ENCODE results near the gene TSNAXIP1. TPM values are rescaled to one million over a fixed set of nuclear protein-coding genes. Genes with fewer than 3 reads are reported as not detected.
A peak's percentile ranks its signal among the peaks of the same experiment; 100 is the strongest.

TSNAXIP1 gene
- total and polyA plus RNA-seq, 3 donors from 2014 or later: 31.3 to 93.7 (median 40.4) TPM

- Histone ChIP-seq H3K4me1 (peaks cover 47% of the 10 kb centered on the region), H3K9me3 (no peaks in the 10 kb centered on the region), H3K27me3 (no peaks in the 10 kb centered on the region), H3K36me3 (ENCODE audit: low read depth, missing control alignments) (no peaks in the 10 kb centered on the region), H3K27ac (peak overlapping the region; percentile 89 to 99), H3K4me3 (peak overlapping the region; percentile 88)
- intact Hi-C loops (cut with DNase I; ENCODE audit: low total_unique reads): no loop called here
- no peak for DNase-seq
- WGBS, 2 donors: 5 to 7% methylated on average over 2 of the region's 2 CpGs
- no peak for TF ChIP-seq CTCF (IDR thresholded peaks at IDR 0.05)
- no peak for TF ChIP-seq POLR2A (IDR thresholded peaks at IDR 0.05)
Measured at GRCh38 chr16:67846063-67846319, 39.3 kb downstream of the TSNAXIP1 start.

- Histone ChIP-seq H3K27ac (peak within 1 kb of the TSS; percentile 89 to 99), H3K4me1 (peaks cover 47% of the 10 kb centered on the region), H3K27me3 (no peaks in the 10 kb centered on the region), H3K4me3 (peak within 1 kb of the TSS; percentile 88), H3K9me3 (no peaks in the 10 kb centered on the region), H3K36me3 (ENCODE audit: low read depth, missing control alignments) (no peaks in the 10 kb centered on the region)
- DNase-seq: peak; percentile 96
- TF ChIP-seq POLR2A (IDR thresholded peaks at IDR 0.05) (no peak), CTCF (IDR thresholded peaks at IDR 0.05) (peak in 2 of 3 experiments; percentile 9 to 18)
- intact Hi-C loops (cut with DNase I; ENCODE audit: low total_unique reads): no loop called here
- 1 to 6% methylated on average over 7 to 44 of the region's 57 CpGs for WGBS, 2 donors
Measured at GRCh38 chr16:67846320-67847063, 39.8 kb downstream of the TSNAXIP1 start, which contains the start of gene NUTF2. Gene NUTF2, plus strand, starts transcription at chr16:67846933. Its CDS starts 18,198 bp downstream, at chr16:67865131.

- Histone ChIP-seq H3K4me1 (peaks cover 47% of the 10 kb centered on the region), H3K36me3 (ENCODE audit: low read depth, missing control alignments) (no peaks in the 10 kb centered on the region), H3K9me3 (no peaks in the 10 kb centered on the region), H3K27me3 (no peaks in the 10 kb centered on the region), H3K27ac (peak within 1 kb of the TSS; percentile 89 to 99), H3K4me3 (peak within 1 kb of the TSS; percentile 88)
- intact Hi-C loops (cut with DNase I; ENCODE audit: low total_unique reads): no loop called here
- peak; percentile 70 for DNase-seq
- WGBS, 2 donors: 0 to 1% methylated on average over 2 to 36 of the region's 62 CpGs
- TF ChIP-seq POLR2A (IDR thresholded peaks at IDR 0.05): no peak
- TF ChIP-seq CTCF (IDR thresholded peaks at IDR 0.05): no peak
Measured at GRCh38 chr16:67847064-67847861, 40.6 kb downstream of the TSNAXIP1 start, which contains the start of gene CENPT. Gene CENPT, minus strand, starts transcription at chr16:67847693. Its CDS starts 13,834 bp downstream, at chr16:67833859.

GRCh38 chr16:67848118-67848517, 41.4 kb downstream of the TSNAXIP1 start:
- TF ChIP-seq POLR2A (IDR thresholded peaks at IDR 0.05) (no peak), CTCF (IDR thresholded peaks at IDR 0.05) (no peak)
- peak overlapping the region; percentile 89 to 99 for H3K27ac ChIP-seq
- peaks cover 47% of the 10 kb centered on the region for H3K4me1 ChIP-seq
- intact Hi-C loops (cut with DNase I; ENCODE audit: low total_unique reads): no loop called here
- WGBS, 2 donors: 39 to 47% methylated on average over 11 of the region's 11 CpGs
- DNase-seq: no peak
- no peaks in the 10 kb centered on the region for H3K9me3 ChIP-seq
- H3K36me3 ChIP-seq (ENCODE audit: low read depth, missing control alignments): no peaks in the 10 kb centered on the region
- H3K27me3 ChIP-seq: no peaks in the 10 kb centered on the region
- peak overlapping the region; percentile 88 for H3K4me3 ChIP-seq
